Fibroblast of villous mesenchyme (primary cell): ENCODE data around the gene DEDD. TPM values are rescaled to one million over a fixed set of nuclear protein-coding genes. Genes with fewer than 3 reads are reported as not detected.
A peak's percentile ranks its signal among the peaks of the same experiment; 100 is the strongest.
"Not testable (repeated sequence)": the region's sequence is repeated elsewhere in the genome, so short reads cannot be mapped to it uniquely, and the experiment has no call there.

ENCODE experiments used
- DNase-seq: peaks from one replicate; pipeline ENCODE4 v3.0.0-alpha.2; 2010; ENCODE audit warnings: low read depth
- H3K4me3 ChIP-seq: 2 replicates; pipeline ENCODE4 v1.5.1; 2011; ENCODE audit warnings: low read depth, mild to moderate bottlenecking, low read length
- CTCF ChIP-seq: IDR thresholded peaks from 2 replicates; pipeline ENCODE4 v1.5.1; 2012; ENCODE audit warnings: low read depth, mild to moderate bottlenecking, low read length; ENCODE audit not compliant: insufficient read depth
- total RNA-seq: library from RNA; depleted of rRNA; stranded (reverse); fragments of >200 nt; gene quantifications from 2 replicates; pipeline ENCODE4 v1.2.3, GENCODE V29; 2012

The DEDD gene
- total RNA-seq, 1 donor: 27.6 TPM

GRCh38 chr1:161117759-161118581 lies 14.5 kb downstream of the DEDD start, which contains the start of the genes NIT1 and PFDN2:
Gene NIT1, plus strand, starts transcription at chr1:161118105. Its CDS starts 72 bp downstream, at chr1:161118177.
Gene PFDN2, minus strand, starts transcription at chr1:161118037. Its CDS starts 11 bp downstream, at chr1:161118026.
- peak within 1 kb of the TSS; percentile 88 for H3K4me3 ChIP-seq
- peak; percentile 87 for DNase-seq
- no peak for TF ChIP-seq CTCF

- not testable (repeated sequence) for DNase-seq, H3K4me3 ChIP-seq
Measured at GRCh38 chr1:161115961-161116360, 16.5 kb downstream of the DEDD start.

GRCh38 chr1:161115132-161115711 lies 17.2 kb downstream of the DEDD start:
- no peak overlapping the region for H3K4me3 ChIP-seq
- peak; percentile 91 for DNase-seq
- no peak for TF ChIP-seq CTCF

GRCh38 chr1:161114556-161114955 lies 17.9 kb downstream of the DEDD start:
- no peak for TF ChIP-seq CTCF

GRCh38 chr1:161113915-161114314 lies 18.6 kb downstream of the DEDD start:
- TF ChIP-seq CTCF: no peak
- H3K4me3 ChIP-seq: no peak overlapping the region
- DNase-seq: no peak

More at GRCh38 chr1:161114556-161114955, 17.9 kb downstream of the DEDD start:
- no peak overlapping the region for H3K4me3 ChIP-seq
- DNase-seq: peak; percentile 27

GRCh38 chr1:161111527-161111926 lies 20.9 kb downstream of the DEDD start:
- no peak for DNase-seq
- TF ChIP-seq CTCF: no peak
- H3K4me3 ChIP-seq: no peak overlapping the region

GRCh38 chr1:161111117-161111516 lies 21.4 kb downstream of the DEDD start:
- DNase-seq: no peak
- no peak overlapping the region for H3K4me3 ChIP-seq
- no peak for TF ChIP-seq CTCF
